GM12878 (cell line): ENCODE results near the gene VIL1. TPM values are rescaled to one million over a fixed set of nuclear protein-coding genes. Genes with fewer than 3 reads are reported as not detected.

Source experiments
- BCL11A ChIP-seq: IDR thresholded peaks from 2 replicates; pipeline ENCODE4 v1.6.1; 2011; ENCODE audit warnings: low read depth, low read length
- CBFB ChIP-seq: IDR thresholded peaks from 2 replicates; pipeline ENCODE4 v1.6.1; 2016; ENCODE audit warnings: antibody characterized with exemption, low read depth
- CUX1 ChIP-seq: IDR thresholded peaks from 2 replicates; pipeline ENCODE4 v1.6.1; 2012; ENCODE audit warnings: improper control_type of control experiment, low read depth, low read length; ENCODE audit not compliant: insufficient replicate concordance
- E2F4 ChIP-seq: IDR thresholded peaks from 2 replicates; pipeline ENCODE4 v1.6.1; 2012; ENCODE audit warnings: low read depth, low read length, improper control_type of control experiment
- EED ChIP-seq: sonication (generic); IDR thresholded peaks from 2 replicates; pipeline ENCODE4 v1.6.1; 2016; ENCODE audit warnings: antibody characterized with exemption, low read depth
- ETV6 ChIP-seq, 2 experiments: fragments of 450-650 bp in 1 of 2; IDR thresholded peaks in 1 of 2; conservative IDR thresholded peaks in 1 of 2; 2 replicates each; pipeline ENCODE4 v1.6.1; 2014; ENCODE audit warnings: antibody characterized with exemption in 1 of 2, borderline replicate concordance in 1 of 2, low read depth in 1 of 2, mild to moderate bottlenecking in 1 of 2, moderate library complexity in 1 of 2
- GABPA ChIP-seq: IDR thresholded peaks from 2 replicates; pipeline ENCODE4 v1.6.1; 2014; ENCODE audit warnings: antibody characterized with exemption, low read depth, mild to moderate bottlenecking, inconsistent platforms
- NFYB ChIP-seq: IDR thresholded peaks from 2 replicates; pipeline ENCODE4 v1.6.1; 2011; ENCODE audit warnings: low read depth, mild to moderate bottlenecking, low read length, improper control_type of control experiment, moderate library complexity; ENCODE audit not compliant: insufficient read depth
- NR2C2 ChIP-seq: IDR thresholded peaks from 2 replicates; pipeline ENCODE4 v1.6.1; 2011; ENCODE audit warnings: borderline replicate concordance, low read depth; ENCODE audit not compliant: control insufficient read depth, insufficient read length
- PBX3 ChIP-seq: IDR thresholded peaks from 2 replicates; pipeline ENCODE4 v1.6.1; 2011; ENCODE audit warnings: mild to moderate bottlenecking, low read depth, low read length, moderate library complexity; ENCODE audit not compliant: insufficient replicate concordance
- PKNOX1 ChIP-seq: fragments of 450-650 bp; IDR thresholded peaks from 2 replicates; pipeline ENCODE4 v1.6.1; 2016; ENCODE audit warnings: mild to moderate bottlenecking
- RB1 ChIP-seq: fragments of 450-650 bp; formaldehyde crosslinking; IDR thresholded peaks from 2 replicates; pipeline ENCODE4 v1.6.1; 2017; ENCODE audit warnings: mild to moderate bottlenecking, borderline replicate concordance
- RFX5 ChIP-seq: IDR thresholded peaks from 2 replicates; pipeline ENCODE4 v1.6.1; 2011; ENCODE audit warnings: low read depth, low read length, improper control_type of control experiment
- SKIL ChIP-seq: fragments of 450-650 bp; IDR thresholded peaks from 2 replicates; pipeline ENCODE4 v1.6.1; 2017; ENCODE audit warnings: mild to moderate bottlenecking, low read depth, inconsistent platforms; ENCODE audit not compliant: poor library complexity, severe bottlenecking
- SMAD1 ChIP-seq: fragments of 450-650 bp; IDR thresholded peaks from 2 replicates; pipeline ENCODE4 v1.6.1; 2018; ENCODE audit warnings: mild to moderate bottlenecking, low read depth; ENCODE audit not compliant: partially characterized antibody
- STAT1 ChIP-seq: fragments of 450-650 bp; conservative IDR thresholded peaks from 2 replicates; pipeline ENCODE4 v1.6.1; 2014; ENCODE audit warnings: antibody characterized with exemption, mild to moderate bottlenecking
- TCF7 ChIP-seq: IDR thresholded peaks from 2 replicates; pipeline ENCODE4 v1.6.1; 2014; ENCODE audit warnings: antibody characterized with exemption, borderline replicate concordance
- polyA plus RNA-seq, 11 experiments: library from polyadenylated mRNA; depleted of rRNA in 4 of 11; unstranded in 6 of 11; stranded (reverse) in 5 of 11; fragments of >200 nt; fragmentation: Nextera tagmentation in 4 of 11; fragmentation: Illumina TruSeq in 1 of 11; extraction: Ambion mirVana in 4 of 11; extraction: Trizol in 1 of 11; gene quantifications; 1 replicate in 1 of 11; 2 replicates in 10 of 11; pipeline versions ENCODE4 v1.2.1 to v1.2.3, GENCODE V29; 2011 to 2016; ENCODE audit warnings: inconsistent platforms in 2 of 11, missing spikeins in 2 of 11, low read depth in 1 of 11
- total RNA-seq, 4 experiments: library from RNA; depleted of rRNA in 3 of 4; stranded (reverse); fragments of >200 nt in 3 of 4; fragmentation: Illumina TruSeq in 1 of 4; extraction: Trizol in 1 of 4; gene quantifications; 2 replicates each; pipeline versions ENCODE4 v1.2.1 to v1.2.3, GENCODE V29; 2013 to 2021

VIL1 gene
- total and polyA plus RNA-seq, 10 of the 15 experiments (the other 5 are each of a cell fraction or from before 2014, with no cell fraction given): 0.03 to 1.9 (median 0.33) TPM

- no peak for TF ChIP-seq NFYB
- TF ChIP-seq EED: no peak; the same call in none of the 2 replicates
- peak; percentile 32 for TF ChIP-seq PKNOX1
- no peak for TF ChIP-seq SMAD1
- no peak for TF ChIP-seq CUX1
- TF ChIP-seq GABPA: 0 out of 2 replicates have a peak, but pooled peaks have one; percentile 43
- peak; percentile 6; the same call in 1 of the 2 replicates for TF ChIP-seq TCF7
- no peak for TF ChIP-seq E2F4
- TF ChIP-seq CBFB: 0 out of 2 replicates have a peak, but pooled peaks have one; percentile 59
- no peak for TF ChIP-seq PBX3
- no peak for TF ChIP-seq NR2C2
- TF ChIP-seq RB1: peak; percentile 95; the same call in 1 of the 2 replicates
- TF ChIP-seq BCL11A: peak; percentile 61; the same call in 1 of the 2 replicates
- TF ChIP-seq ETV6 (conservative IDR thresholded peaks at IDR 0.05 in 1 of 2, IDR thresholded peaks at IDR 0.05 in 1 of 2; ENCODE audit: borderline replicate concordance in 1 of 2, low read depth in 1 of 2): peak in 1 of 2 experiments; percentile 70; a peak in 2 of 4 replicates
- no peak for TF ChIP-seq RFX5
- TF ChIP-seq STAT1: peak; percentile 61; the same call in 1 of the 2 replicates
- peak; percentile 61 for TF ChIP-seq SKIL
Measured at GRCh38 chr2:218395826-218396687, 22.9 kb upstream of the VIL1 start (continued).
